Measurements from ENCODE around the gene ADGRG7.

GRCh38 chr3:100603469-100603868 lies 5.9 kb upstream of the ADGRG7 start:
- TF ChIP-seq EZH2phosphoT487 (IDR thresholded peaks at IDR 0.05; ENCODE audit: low read length): no peak
- TF ChIP-seq, protein P1, sequence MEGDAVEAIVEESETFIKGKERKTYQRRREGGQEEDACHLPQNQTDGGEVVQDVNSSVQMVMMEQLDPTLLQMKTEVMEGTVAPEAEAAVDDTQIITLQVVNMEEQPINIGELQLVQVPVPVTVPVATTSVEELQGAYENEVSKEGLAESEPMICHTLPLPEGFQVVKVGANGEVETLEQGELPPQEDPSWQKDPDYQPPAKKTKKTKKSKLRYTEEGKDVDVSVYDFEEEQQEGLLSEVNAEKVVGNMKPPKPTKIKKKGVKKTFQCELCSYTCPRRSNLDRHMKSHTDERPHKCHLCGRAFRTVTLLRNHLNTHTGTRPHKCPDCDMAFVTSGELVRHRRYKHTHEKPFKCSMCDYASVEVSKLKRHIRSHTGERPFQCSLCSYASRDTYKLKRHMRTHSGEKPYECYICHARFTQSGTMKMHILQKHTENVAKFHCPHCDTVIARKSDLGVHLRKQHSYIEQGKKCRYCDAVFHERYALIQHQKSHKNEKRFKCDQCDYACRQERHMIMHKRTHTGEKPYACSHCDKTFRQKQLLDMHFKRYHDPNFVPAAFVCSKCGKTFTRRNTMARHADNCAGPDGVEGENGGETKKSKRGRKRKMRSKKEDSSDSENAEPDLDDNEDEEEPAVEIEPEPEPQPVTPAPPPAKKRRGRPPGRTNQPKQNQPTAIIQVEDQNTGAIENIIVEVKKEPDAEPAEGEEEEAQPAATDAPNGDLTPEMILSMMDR (IDR thresholded peaks at IDR 0.05; ENCODE audit: low read length): peak; percentile 53

All from MM.1S (cell line).